ENCODE measurements around the gene DNAH6.

The DNAH6 gene

DNA sequence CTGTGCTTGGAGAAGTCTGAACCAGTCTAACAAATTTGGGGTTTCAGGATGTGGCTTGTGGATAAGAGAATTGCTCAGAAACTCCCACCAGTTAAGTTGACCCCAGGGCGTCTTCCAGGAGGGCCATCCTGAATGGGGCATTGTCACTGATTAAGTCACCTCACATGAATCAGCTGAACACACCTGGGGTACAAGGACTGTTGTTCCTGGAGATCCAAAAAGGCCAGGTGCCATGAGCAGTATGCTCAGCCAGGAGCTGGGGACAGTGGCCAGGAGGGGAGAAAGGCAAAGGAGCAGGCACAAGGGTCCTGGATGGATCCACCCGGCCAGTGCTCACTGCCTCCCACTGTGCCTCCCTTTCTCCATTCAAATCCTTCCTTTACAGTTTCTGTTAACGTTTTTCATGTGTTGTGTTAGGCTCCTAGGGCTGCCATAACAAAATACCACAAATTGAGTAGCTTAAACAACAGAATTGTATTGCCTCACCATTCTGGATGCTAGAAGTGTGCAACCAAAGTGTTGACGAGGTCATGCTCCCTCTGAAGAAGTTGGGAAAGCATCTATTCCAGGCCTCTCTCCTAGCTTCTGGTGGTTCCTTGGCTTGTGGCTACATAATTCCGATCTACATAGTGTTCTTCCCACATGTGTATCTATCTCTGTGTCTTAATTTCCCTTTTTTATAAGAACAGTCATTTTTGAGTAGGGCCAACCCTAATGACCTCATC lies 331.2 kb downstream of the DNAH6 start:
- Histone ChIP-seq H3K4me2 (ENCODE audit: low read length) (no peak overlapping the region), H3K4me3 (ENCODE audit: low read length) (no peak overlapping the region), H3K4me1 (ENCODE audit: control insufficient read depth, insufficient read depth, low read length) (no peaks in the 10 kb centered on the region), H3K9me3 (replicated peaks; ENCODE audit: low read length) (no peaks in the 10 kb centered on the region), H3K9ac (ENCODE audit: low read depth, low read length) (no peak overlapping the region), H3K36me3 (ENCODE audit: insufficient read depth, low read length) (no peaks in the 10 kb centered on the region), H3K27me3 (ENCODE audit: control insufficient read depth, insufficient read depth, low read length) (peaks cover 12% of the 10 kb centered on the region)

- Histone ChIP-seq H3K4me2 (ENCODE audit: low read length) (no peak overlapping the region), H3K4me1 (ENCODE audit: control insufficient read depth, insufficient read depth, low read length) (no peaks in the 10 kb centered on the region), H3K9ac (ENCODE audit: low read depth, low read length) (no peak overlapping the region), H3K4me3 (ENCODE audit: low read length) (no peak overlapping the region), H3K9me3 (replicated peaks; ENCODE audit: low read length) (no peaks in the 10 kb centered on the region), H3K27me3 (ENCODE audit: control insufficient read depth, insufficient read depth, low read length) (peaks cover 13% of the 10 kb centered on the region), H3K36me3 (ENCODE audit: insufficient read depth, low read length) (no peaks in the 10 kb centered on the region)
These were observed 333.1 kb downstream of the DNAH6 start for GRCh38 chr2:84849271-84849952.

- Histone ChIP-seq H3K36me3 (ENCODE audit: insufficient read depth, low read length) (no peaks in the 10 kb centered on the region), H3K9me3 (replicated peaks; ENCODE audit: low read length) (no peaks in the 10 kb centered on the region), H3K9ac (ENCODE audit: low read depth, low read length) (no peak overlapping the region), H3K27me3 (ENCODE audit: control insufficient read depth, insufficient read depth, low read length) (peaks cover 21% of the 10 kb centered on the region), H3K4me3 (ENCODE audit: low read length) (no peak overlapping the region), H3K4me1 (ENCODE audit: control insufficient read depth, insufficient read depth, low read length) (no peaks in the 10 kb centered on the region), H3K4me2 (ENCODE audit: low read length) (no peak overlapping the region)
These were observed 334.2 kb downstream of the DNAH6 start for GRCh38 chr2:84850471-84850870.

DNA sequence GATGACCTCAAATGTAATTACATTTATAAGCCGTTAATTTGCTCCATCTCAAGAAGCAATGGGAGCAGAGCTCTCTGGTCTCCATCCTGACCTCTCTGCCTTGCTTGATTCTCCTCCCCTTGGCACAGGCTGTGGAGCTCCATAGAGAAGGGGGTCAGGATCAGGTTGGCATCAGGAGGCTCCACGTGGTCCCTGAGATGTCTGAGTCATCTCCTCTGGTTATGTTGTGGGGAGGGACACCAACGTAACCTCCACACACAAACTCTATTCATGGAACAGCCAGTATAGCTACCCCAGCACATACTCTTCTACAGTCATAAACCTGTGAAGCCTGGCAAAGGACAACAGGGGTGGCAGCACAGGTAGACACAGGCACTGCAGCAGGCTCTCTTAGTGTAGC lies 335.6 kb downstream of the DNAH6 start:
- Histone ChIP-seq H3K27me3 (ENCODE audit: control insufficient read depth, insufficient read depth, low read length) (peaks cover 26% of the 10 kb centered on the region), H3K4me1 (ENCODE audit: control insufficient read depth, insufficient read depth, low read length) (no peaks in the 10 kb centered on the region), H3K4me3 (ENCODE audit: low read length) (no peak overlapping the region), H3K9ac (ENCODE audit: low read depth, low read length) (no peak overlapping the region), H3K9me3 (replicated peaks; ENCODE audit: low read length) (no peaks in the 10 kb centered on the region), H3K36me3 (ENCODE audit: insufficient read depth, low read length) (no peaks in the 10 kb centered on the region), H3K4me2 (ENCODE audit: low read length) (no peak overlapping the region)

- Histone ChIP-seq H3K4me3 (ENCODE audit: low read length) (no peak overlapping the region), H3K4me1 (ENCODE audit: control insufficient read depth, insufficient read depth, low read length) (no peaks in the 10 kb centered on the region), H3K36me3 (ENCODE audit: insufficient read depth, low read length) (no peaks in the 10 kb centered on the region), H3K4me2 (ENCODE audit: low read length) (no peak overlapping the region), H3K27me3 (ENCODE audit: control insufficient read depth, insufficient read depth, low read length) (peaks cover 20% of the 10 kb centered on the region), H3K9me3 (replicated peaks; ENCODE audit: low read length) (no peaks in the 10 kb centered on the region), H3K9ac (ENCODE audit: low read depth, low read length) (no peak overlapping the region)
These were observed 338.6 kb downstream of the DNAH6 start for GRCh38 chr2:84854850-84855249.

- Histone ChIP-seq H3K4me2 (ENCODE audit: low read length) (no peak overlapping the region), H3K9ac (ENCODE audit: low read depth, low read length) (no peak overlapping the region), H3K27me3 (ENCODE audit: control insufficient read depth, insufficient read depth, low read length) (peaks cover 23% of the 10 kb centered on the region), H3K36me3 (ENCODE audit: insufficient read depth, low read length) (no peaks in the 10 kb centered on the region), H3K4me1 (ENCODE audit: control insufficient read depth, insufficient read depth, low read length) (no peaks in the 10 kb centered on the region), H3K4me3 (ENCODE audit: low read length) (no peak overlapping the region), H3K9me3 (replicated peaks; ENCODE audit: low read length) (no peaks in the 10 kb centered on the region)
These were observed 339.4 kb downstream of the DNAH6 start for GRCh38 chr2:84855731-84856130.

GRCh38 chr2:84856787-84857186 lies 340.5 kb downstream of the DNAH6 start:
- Histone ChIP-seq H3K4me1 (ENCODE audit: control insufficient read depth, insufficient read depth, low read length) (no peaks in the 10 kb centered on the region), H3K4me2 (ENCODE audit: low read length) (no peak overlapping the region), H3K9ac (ENCODE audit: low read depth, low read length) (no peak overlapping the region), H3K9me3 (replicated peaks; ENCODE audit: low read length) (no peaks in the 10 kb centered on the region), H3K4me3 (ENCODE audit: low read length) (no peak overlapping the region), H3K27me3 (ENCODE audit: control insufficient read depth, insufficient read depth, low read length) (peaks cover 29% of the 10 kb centered on the region), H3K36me3 (ENCODE audit: insufficient read depth, low read length) (no peaks in the 10 kb centered on the region)

DNA sequence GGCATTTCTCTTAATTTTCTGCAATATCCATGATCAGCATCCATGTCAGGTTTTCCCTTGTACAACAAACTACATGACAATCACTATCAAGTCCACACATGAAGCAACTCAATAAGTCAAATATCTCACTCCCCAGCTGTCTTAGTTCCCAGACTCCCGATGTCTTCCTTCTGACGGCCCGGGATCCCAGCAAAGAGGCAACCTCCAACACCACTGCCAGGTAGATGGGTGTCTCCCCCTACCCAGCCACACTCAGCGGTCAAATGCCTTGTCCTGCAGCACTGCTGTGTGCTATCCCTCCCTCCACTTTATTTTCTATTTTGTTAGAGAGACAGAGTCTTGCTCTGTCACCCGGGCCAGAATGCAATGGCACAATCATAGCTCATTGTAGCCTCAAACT lies 341.3 kb downstream of the DNAH6 start:
- Histone ChIP-seq H3K9ac (ENCODE audit: low read depth, low read length) (no peak overlapping the region), H3K4me1 (ENCODE audit: control insufficient read depth, insufficient read depth, low read length) (no peaks in the 10 kb centered on the region), H3K9me3 (replicated peaks; ENCODE audit: low read length) (no peaks in the 10 kb centered on the region), H3K4me3 (ENCODE audit: low read length) (no peak overlapping the region), H3K4me2 (ENCODE audit: low read length) (no peak overlapping the region), H3K36me3 (ENCODE audit: insufficient read depth, low read length) (no peaks in the 10 kb centered on the region), H3K27me3 (ENCODE audit: control insufficient read depth, insufficient read depth, low read length) (peaks cover 23% of the 10 kb centered on the region)

- H3K4me2 ChIP-seq (ENCODE audit: low read length) = no peak overlapping the region
- no peak overlapping the region for H3K9ac ChIP-seq (ENCODE audit: low read depth, low read length)
- H3K36me3 ChIP-seq (ENCODE audit: insufficient read depth, low read length) = no peaks in the 10 kb centered on the region
- H3K4me3 ChIP-seq (ENCODE audit: low read length) = no peak overlapping the region
- H3K4me1 ChIP-seq (ENCODE audit: control insufficient read depth, insufficient read depth, low read length) = no peaks in the 10 kb centered on the region
- no peaks in the 10 kb centered on the region for H3K9me3 ChIP-seq (replicated peaks; ENCODE audit: low read length)
- peaks cover 22% of the 10 kb centered on the region for H3K27me3 ChIP-seq (ENCODE audit: control insufficient read depth, insufficient read depth, low read length)
These were observed 341.8 kb downstream of the DNAH6 start for GRCh38 chr2:84858123-84858522.

- Histone ChIP-seq H3K9me3 (replicated peaks; ENCODE audit: low read length) (no peaks in the 10 kb centered on the region), H3K4me1 (ENCODE audit: control insufficient read depth, insufficient read depth, low read length) (no peaks in the 10 kb centered on the region), H3K36me3 (ENCODE audit: insufficient read depth, low read length) (no peaks in the 10 kb centered on the region), H3K9ac (ENCODE audit: low read depth, low read length) (no peak overlapping the region), H3K27me3 (ENCODE audit: control insufficient read depth, insufficient read depth, low read length) (peaks cover 22% of the 10 kb centered on the region), H3K4me2 (ENCODE audit: low read length) (no peak overlapping the region), H3K4me3 (ENCODE audit: low read length) (no peak overlapping the region)
These were observed 342.6 kb downstream of the DNAH6 start for GRCh38 chr2:84858937-84859336.

DNA sequence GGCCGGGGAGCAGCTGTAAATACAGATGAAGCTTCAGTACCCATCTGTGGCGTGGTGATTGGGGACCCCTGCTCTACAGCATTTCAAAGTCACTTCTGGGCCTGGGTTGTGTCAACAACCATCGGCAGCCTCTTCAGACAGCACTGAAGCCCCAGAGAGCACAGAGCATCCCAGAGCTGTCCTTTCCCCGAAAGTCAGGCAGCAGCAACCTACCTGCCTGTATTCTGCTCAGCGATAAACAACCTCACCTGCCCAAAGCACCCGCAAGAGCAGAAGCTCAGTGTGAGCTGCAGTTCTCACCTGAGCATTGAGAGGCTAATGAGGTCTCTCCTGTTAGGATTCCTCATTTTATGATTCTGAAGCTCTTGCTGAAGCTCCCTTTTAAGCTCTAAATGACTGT lies 345.2 kb downstream of the DNAH6 start:
- no peaks in the 10 kb centered on the region for H3K4me1 ChIP-seq (ENCODE audit: control insufficient read depth, insufficient read depth, low read length)
- no peak overlapping the region for H3K4me2 ChIP-seq (ENCODE audit: low read length)
- H3K9me3 ChIP-seq (replicated peaks; ENCODE audit: low read length) = no peaks in the 10 kb centered on the region
- no peaks in the 10 kb centered on the region for H3K36me3 ChIP-seq (ENCODE audit: insufficient read depth, low read length)
- H3K27me3 ChIP-seq (ENCODE audit: control insufficient read depth, insufficient read depth, low read length) = peaks cover 13% of the 10 kb centered on the region
- H3K9ac ChIP-seq (ENCODE audit: low read depth, low read length) = no peak overlapping the region
- H3K4me3 ChIP-seq (ENCODE audit: low read length) = no peak overlapping the region

DNA sequence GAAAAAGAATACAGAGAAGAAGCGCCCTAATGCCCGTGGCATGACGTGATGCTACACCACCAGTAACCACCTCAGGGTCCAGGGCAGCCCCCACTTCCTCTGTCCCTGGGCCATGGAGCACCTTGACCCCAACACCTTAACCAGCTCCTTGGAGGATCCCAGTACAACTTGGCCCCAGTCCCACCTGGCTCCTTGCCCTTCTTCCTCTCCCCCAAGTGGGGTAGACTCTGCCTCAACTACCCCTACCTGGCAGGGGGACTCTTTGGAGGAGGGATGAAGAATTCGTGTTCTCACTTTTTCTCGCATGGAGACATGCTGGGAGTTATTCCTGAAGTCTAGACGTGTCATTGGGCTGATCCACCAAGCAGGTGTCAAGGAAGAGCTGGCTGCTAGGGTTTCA lies 345.7 kb downstream of the DNAH6 start:
- no peaks in the 10 kb centered on the region for H3K9me3 ChIP-seq (replicated peaks; ENCODE audit: low read length)
- peaks cover 13% of the 10 kb centered on the region for H3K27me3 ChIP-seq (ENCODE audit: control insufficient read depth, insufficient read depth, low read length)
- no peaks in the 10 kb centered on the region for H3K36me3 ChIP-seq (ENCODE audit: insufficient read depth, low read length)
- H3K4me3 ChIP-seq (ENCODE audit: low read length) = no peak overlapping the region
- H3K4me1 ChIP-seq (ENCODE audit: control insufficient read depth, insufficient read depth, low read length) = no peaks in the 10 kb centered on the region
- no peak overlapping the region for H3K9ac ChIP-seq (ENCODE audit: low read depth, low read length)
- H3K4me2 ChIP-seq (ENCODE audit: low read length) = no peak overlapping the region
